HG03095 (cell line): ENCODE data around the gene SERTAD1.
"Not testable (repeated sequence)": the region's sequence is repeated elsewhere in the genome, so short reads cannot be mapped to it uniquely, and the experiment has no call there.

Experiments
- ATAC-seq: cut with Tn5 transposase; IDR thresholded peaks from one replicate; pipeline ENCODE4 v1.9.1; 2021; ENCODE audit warnings: moderate library complexity; ENCODE audit not compliant: unreplicated experiment

The SERTAD1 gene

DNA sequence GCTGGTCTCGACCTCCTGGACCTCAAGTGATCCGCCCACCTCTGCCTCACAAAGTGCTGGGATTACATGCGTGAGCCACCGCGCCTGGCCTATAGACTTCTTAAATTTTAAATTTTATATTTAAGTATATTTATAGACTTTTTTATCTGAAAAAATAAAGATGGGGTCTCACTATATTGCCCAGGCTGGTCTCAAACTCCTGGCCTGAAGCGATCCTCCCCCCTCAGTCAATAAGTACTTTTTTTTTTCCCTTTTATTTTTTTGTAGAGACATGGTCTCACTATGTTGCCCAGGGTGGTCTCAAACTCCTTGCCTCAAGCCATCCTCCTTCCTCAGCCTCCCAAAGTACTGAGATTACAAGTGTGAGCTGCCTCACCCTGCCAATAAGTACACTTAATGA, 1.9 kb downstream of the SERTAD1 start:
- no peak for ATAC-seq

DNA sequence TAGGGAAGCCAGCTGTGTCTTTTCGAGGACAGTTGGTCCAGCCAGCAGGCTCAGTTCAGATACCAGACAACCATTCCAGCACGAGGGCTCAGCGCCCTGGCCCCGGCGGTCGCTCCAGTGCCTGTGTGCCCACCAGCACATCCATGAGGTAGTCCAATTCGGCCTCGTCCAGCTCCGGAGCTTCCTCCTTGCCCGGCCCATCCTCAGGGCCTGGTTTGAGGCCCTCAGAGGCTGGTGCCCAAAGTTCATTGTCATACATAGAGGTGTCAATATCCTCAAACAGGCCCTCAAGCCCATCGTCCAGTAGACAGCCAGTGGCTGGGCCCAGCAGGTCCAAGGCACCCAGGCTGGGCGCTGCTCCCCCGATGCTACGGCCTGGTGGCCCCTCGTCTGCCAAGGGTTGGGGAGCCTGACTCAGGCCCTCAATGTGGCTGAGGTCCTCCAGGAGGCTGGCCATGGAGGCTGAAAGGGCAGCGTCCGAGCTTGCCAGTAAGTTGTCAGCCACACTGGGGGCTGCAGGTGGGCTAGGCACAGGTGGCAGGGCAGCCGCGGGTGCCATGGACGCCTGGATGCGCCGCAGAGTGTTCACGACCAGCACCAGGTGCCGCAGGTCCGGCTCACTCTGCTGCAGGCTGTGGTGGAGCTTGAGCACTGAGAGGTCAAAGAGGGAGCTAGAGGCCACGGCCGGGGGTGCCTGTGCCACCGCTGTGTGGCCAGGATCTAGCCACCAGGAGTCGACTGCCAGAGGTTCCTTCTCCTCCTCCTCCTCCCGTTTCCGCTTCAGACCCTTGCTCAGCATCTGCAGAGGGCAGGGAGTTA, 2.8 kb downstream of the SERTAD1 start:
- ATAC-seq: no peak

DNA sequence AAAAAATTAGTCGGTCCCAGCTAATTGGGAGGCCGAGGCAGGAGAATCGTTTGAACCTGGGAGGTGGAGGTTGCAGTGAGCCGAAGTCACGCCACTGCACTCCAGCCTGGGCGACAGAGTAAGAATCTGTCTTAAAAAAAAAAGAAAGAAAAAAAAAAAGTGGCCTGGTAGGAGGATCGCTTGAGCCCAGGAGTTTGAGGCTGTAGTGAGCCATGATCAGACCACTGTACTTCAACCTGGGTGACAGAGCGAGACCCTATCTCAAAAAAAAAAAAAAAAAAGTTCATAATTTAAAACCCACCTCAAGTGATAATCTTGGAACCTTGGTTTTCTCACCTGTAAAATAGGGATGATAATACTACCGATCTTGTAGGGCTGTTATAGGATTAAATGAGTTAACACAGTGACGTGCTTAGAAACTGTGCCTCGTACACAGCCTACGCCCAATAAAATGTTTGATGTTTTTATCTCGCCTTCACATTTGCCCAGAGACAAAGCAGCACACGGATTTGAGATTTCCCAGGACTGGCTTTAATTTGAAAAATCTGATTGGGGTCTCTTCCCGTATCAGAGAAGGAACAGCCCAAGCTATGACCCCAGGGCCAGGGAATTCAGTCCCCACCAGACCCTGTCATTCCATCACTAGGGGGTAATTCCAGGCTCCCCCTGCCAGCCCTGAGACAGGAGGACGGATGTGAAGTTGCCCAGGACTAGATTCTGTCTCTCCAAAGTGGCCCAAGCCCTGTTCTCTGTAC, 3.6 kb downstream of the SERTAD1 start:
- ATAC-seq: no peak

DNA sequence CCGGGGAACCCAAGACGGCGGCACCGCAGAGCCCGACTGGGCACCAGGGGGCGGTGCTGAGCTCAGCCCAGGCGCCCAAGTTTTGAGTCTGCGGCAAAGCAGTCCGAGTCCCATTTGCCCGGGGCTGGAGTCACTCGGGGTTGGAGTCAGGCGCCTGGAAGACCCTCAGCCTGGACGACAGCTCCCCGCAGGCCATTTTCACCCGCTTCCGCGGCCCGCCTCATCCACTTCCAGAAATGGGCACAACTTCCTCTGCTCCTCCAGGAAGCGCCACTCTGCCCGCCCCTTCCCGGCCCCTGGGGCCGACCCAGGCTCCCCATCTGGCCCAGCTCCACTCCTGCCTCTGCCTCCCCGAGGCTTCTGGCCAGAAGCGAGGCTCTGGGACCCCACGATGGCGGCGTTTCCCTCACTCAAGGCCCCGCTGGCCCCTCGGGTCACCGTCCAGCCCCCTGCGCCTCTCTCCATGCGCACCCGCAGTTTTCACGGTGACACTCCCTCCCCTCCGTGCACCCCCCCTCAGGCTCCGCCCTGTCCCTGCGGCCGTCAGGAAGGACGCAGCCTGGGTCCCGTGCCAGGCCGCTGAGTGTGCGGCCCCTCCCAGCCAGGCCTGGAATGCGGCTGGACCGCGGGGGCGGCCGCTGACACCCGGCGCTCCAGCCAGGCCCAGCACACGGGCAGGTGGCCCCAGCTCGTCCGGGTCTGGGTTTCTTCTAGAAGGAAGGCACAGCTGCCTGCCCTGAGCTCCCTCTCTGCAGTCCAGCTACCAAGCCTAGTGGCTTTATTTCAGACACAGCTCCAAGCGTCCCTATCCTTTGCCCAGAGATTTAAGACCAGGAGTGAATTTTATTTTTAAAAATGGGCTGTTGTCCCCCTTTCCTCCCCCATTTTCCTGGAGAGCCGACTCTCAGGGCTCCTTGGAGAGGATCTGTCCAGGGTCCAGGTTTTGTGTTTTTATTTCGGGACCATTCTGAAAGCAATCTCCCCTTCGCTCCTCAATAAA, 4.7 kb downstream of the SERTAD1 start:
- no peak for ATAC-seq

DNA sequence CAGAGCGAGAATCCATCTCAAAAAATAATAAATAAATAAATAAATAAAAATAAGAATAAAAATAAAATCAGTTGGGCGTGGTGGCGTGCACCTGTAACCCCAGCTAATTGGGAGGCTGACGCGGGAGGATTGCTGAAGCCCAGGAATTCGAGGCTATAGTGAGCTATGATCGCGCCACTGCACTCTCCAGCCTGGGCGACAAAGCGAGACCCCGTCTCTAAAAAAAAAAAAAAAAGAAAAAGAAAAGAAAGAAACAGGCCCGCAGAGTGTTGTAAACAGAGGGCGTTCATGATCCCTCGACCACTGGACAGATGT, 5.4 kb downstream of the SERTAD1 start:
- ATAC-seq: no peak

DNA sequence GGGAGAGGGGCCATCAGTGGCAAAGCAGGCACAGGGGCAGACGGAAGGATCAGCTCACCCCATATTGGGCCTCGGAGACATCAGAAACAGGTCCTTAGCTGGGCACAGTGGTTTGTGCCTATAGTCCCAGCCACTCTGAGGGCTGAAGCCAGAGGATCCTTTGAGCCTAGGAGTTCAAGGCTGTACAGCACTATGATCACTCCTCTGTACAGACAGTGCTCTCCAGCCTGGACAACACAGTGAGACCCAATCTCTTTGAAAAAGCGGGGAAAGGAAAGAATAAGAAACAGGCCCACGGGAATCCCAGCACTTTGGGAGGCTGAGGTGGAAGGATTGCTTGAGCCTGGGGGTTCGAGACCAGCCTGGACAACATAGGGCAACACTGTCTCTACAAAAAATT, 6.0 kb downstream of the SERTAD1 start:
- no peak for ATAC-seq

DNA sequence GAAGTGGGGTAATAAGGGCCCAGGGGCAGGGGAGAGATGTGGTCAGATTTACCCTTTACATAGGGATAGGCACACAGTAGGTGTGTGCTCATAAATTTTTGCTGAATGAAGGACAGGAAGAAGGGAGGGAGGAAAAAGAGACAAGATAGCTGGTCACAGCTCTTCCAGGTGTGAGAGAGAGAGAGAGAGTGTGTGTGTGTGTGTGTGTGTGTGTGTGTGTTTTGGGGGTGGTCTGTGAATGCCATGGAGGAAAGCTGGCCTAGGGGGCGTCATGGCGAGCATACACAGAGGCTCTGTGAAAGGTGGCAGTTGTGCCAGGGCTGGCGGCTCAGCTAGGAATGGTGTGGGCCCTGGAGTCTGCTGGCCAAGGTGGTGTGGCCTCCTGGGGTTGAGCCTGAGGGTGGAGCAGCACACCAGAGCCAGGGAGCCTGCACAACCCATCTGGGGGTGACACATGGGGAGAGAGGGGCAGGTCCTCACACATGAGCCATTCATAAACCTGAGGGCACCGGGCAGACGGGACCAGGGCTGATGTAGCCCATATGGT, 6.7 kb downstream of the SERTAD1 start:
- ATAC-seq: no peak

DNA sequence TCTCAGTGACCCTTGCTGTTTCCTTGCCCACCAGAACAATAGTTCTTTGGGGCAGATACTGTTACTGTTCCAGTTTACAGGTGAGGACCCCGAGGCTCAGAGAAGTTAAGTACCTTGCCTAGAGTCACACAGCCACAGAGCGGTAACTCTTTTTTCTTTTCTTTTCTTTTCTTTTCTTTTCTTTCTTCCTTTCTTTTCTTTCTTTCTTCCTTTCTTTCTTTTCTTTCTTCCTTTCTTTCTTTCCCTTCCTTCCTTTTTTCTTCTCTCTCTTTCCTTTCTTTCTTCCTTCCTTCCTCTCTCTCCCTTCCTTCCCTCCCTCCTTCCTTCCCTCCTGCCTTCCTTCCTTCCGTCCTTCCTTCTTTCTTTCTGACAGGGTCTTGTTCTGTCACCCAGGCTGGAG, 7.8 kb downstream of the SERTAD1 start:
- ATAC-seq: no peak

DNA sequence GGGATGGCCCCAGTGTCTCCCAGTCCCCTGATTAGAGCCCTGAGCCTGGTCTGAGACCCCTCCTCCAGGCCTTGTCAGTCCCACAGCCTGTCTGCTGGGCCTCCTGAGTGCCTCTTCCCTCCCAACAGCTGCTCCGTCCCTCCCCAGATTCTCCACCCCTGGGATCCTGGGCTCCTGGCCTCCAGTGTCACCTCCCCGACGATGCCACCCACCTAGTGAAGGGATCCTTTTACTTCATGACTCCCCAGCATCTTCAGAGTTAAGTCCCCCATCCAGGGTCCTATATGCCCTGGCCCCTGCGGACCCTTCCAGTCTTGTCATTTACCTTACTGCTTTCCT, 8.2 kb downstream of the SERTAD1 start:
- ATAC-seq: no peak

DNA sequence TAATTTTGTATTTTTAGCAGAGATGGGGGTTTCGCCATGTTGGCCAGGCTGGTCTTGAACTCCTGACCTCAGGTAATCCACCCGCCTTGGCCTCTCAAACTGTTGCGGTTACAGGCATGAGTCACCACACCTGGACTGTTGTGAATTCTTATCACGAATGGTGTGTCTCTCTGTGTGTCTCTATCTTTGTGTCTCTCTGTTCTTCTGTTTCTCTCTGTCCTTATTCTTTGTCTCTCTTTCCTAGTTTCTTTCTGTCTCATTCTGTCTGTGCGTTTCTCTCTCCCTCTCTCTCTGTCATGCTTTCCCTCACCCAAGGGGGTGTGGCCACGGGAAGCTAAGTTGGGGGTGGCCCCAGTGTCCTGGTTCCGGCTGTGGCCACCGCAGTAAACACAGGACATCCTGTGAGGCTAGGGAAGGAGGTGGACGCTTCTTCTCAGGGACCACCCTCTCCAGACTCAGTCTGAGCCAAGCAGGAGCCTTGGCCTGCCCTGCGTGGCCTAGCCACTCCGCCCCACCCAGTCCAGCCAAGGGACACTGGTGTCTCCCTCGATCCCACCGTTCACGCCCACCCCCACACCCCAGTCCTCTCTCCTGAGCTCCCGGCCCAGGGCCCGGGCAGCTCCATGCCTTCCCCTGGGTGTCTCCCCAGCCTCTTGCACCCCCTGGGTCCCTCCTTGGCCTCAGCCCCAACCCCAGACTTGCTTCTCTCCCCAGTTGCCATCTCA, 8.7 kb downstream of the SERTAD1 start:
- ATAC-seq: no peak

DNA sequence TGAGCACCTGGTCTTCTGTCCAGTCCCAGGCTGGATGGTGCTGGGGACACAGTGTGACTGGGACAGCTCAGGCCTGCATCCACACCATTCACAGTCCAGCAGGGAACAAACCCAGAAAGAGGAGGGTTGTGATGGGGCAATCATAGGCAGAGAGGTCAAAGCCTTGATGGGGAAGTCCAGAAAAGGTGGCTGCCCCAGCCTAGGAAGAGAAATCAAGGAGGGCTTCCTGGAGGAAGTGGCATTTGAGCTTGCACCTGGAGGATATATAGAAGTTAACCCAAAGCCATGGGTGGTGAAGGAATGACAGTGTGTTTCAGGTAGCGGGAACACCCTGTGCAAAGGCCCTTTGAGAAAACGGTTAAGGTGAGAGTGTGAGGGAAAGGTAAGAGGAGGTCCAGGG, 10.0 kb downstream of the SERTAD1 start:
- ATAC-seq: no peak

DNA sequence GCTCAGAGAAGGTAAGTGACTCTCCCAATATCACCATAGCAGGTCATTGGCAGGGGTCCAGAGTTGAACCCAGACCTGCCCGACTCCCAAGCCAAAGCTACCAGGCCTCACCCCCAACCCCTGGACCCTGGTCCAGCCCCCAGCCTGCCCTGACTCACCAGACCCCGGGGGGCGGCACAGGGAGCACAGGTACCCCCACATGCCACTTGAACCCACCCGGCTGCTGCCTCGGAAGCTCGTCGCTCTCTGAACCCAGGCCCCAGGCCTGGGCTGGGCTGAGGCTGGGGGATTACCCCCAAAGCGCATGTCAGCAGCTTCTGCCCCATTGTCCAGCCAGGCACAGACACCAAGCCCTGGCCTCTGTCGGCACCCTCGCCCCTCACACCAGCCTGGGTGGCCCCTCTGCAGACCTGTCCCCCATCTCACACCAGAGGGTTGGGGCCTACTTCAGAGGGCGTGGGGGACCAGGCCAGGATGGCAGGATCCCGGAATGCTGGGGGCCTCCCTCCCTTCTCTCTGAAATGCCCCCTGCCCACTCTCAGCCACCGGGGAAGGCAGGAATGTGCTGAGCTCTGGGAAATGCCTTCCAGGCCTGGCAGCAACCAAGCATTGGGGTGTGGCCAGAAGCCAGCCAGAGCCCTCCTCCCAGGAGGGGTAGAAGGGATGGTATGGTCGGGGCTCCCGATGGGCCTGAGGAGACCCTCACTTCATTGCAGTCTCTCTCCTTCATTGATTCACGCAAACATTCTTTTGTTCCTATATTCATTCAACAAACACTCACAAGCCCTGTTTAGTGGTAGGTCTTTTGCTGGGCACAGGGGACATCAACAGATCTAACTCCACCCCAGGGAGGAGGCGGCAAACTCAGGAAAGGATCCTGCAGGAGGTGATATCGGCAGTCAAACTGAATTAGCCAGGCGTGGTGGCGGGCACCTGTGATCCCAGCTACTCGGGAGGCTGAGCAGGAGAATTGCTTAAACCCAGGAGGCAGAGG, 11.0 kb downstream of the SERTAD1 start:
- no peak for ATAC-seq

DNA sequence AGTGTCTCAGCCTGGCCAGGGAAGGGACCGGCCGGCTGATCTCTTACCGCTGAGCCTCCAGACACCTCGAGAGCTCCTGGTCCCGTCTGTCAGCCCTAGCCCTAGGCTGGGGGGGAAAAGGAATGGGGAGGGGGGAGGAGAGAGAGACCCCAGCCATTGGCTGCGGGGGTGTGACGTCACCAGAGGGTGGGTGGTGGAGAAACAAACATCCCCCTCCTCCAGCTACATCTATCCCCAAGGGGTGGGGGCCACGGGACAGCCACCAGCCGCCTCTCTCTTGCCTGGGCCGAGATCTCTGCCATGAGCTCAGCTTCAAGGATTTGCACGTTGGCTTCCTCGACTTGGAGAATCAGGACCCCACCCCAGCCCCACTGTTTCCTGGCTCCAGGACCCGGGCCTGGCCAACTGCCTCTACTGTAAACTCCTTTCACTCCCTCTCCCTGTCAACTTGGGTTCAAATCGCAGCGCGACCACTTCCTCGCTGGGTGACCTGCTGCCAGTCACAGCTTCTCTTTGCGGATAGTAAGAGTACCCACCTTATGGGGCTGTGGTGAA, 12.4 kb downstream of the SERTAD1 start, which contains the start of gene PRX:
Gene PRX (minus strand): TSS at position 88 of the 555 bp plus-strand sequence. CDS start 5,446 bp downstream, outside the sequence.
- ATAC-seq: no peak

DNA sequence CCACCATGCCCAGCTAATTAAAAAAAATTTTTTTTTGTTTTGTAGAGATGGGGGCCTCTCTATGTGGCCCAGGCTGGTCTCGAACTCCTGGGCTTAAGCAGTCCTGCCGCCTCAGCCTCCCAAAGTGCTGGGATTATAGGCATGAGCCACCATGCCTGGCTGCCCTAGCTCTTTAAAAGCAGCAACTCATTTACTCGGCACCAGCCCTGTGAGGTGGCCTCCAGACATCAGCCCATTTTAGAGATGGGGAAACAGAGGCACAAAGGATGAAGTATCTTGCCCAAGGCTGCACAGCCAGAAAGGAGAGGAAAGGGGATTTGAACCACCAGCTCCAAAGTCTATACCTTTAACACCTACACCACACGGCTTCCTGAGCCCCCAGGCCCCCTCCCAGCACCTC, 12.9 kb downstream of the SERTAD1 start:
- ATAC-seq: no peak

DNA sequence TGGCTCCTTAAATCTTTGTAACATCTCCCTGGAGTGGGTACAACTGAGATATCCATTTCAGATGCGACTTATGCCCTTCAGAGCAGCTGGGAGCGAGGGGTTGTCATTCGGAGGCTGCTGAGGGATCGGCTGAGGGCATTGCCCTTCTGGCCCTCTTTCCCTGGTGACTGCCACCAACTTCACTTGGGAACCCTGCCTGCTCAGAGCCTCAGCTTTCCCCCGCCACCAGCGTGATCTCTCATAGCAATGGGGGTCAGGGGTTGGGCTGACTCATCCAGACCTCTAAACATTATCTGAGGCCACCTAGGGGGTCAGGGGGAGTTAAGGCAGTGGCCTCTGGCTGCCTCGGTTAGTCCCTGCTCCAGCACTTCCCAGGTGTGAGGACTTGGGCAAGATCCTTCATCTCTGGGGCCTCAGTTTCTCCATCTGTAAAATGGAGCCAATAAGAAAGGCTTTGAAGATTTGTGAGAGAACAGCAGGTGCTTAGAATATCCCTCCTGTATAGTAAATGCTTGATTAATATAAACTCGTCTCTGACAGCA, 13.8 kb downstream of the SERTAD1 start:
- no peak for ATAC-seq

DNA sequence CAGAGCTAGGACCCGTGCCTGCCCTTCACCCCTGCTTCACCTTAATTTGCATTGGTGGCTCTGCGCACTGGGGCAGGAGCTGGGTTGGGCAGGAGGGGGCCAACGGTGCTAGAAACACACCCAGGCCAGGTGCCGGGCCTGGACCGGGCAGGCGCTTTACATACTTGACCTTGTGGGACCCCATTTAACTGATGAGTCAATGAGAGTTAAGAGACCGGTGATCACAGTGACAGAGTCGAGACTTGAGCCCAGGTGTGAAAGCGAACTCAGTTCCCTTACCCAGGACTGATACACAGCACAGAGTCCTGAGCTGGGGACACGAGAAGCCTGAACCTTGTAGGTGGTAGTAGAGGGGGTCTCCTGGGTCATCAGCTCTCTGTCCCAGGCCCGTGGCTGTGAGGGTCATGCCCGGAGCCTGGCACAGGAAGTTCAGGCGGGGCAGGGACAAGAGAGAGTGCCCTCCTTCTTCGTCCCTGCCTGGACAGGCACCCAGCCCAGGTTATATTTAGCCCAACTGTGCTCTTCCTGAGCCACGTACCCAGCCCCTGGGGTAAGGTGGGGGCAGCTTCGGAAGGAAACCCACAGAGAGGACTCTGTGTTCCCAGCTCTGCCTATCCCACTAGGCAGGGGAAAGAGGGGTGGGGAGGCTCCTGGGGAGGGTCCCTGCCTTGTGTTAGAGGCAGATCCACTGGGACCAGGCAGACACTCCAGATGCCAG, 14.5 kb downstream of the SERTAD1 start:
- no peak for ATAC-seq

DNA sequence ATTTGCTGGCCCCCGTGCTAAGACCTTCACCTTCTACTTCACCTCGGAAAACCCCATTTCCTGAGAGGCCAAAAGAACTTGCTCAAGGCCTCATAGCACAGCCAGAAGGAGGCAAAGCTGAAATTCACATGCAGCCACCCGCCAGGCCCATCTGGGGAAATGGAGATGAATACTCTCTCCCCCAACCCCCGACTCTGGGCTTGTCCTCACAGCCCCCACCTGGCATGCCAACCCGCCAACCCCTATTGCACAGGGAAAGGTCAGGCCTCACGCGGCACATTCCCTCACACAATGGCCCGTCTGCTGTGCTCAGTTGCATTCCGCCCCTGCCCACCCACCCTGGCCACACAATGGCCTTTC, 15.8 kb downstream of the SERTAD1 start:
- no peak for ATAC-seq

DNA sequence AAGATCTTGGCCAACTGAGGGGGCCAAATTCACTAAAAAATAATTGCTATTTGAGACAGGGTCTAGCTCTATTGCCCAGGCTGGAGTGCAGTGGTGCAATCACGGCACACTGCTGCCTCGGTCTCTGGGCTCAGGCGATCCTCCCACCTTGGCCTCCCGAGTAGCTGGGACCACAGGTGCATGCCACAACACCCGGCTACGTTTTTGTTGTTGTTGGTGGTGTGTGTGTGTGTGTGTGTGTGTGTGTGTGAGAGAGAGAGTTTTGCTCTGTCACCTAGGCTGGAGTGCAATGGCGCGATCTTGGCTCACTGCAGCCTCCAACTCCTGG, 17.2 kb downstream of the SERTAD1 start:
- ATAC-seq: not testable (repeated sequence)
